Right lobe of liver (tissue), 6 donors: ENCODE measurements around the gene TIAM2. TPM values are rescaled to one million over a fixed set of nuclear protein-coding genes. Genes with fewer than 3 reads are reported as not detected.

ENCODE experiments used
- ATAC-seq, 4 donors: fragments of 200-7000 bp; cut with Tn5 transposase; one replicate each; pipeline ENCODE4 v1.9.1; 2020; ENCODE audit warnings: mild to moderate bottlenecking in 4 of 4, moderate library complexity in 4 of 4
- DNase-seq, 3 donors: peaks; one replicate each; pipeline ENCODE4 v3.0.0-alpha.2; 2020
- H3K27ac ChIP-seq, 3 donors: fragments of 200-600 bp; one replicate each; pipeline ENCODE4 v1.8.0; 2022
- H3K27me3 ChIP-seq, 2 donors: fragments of 200-600 bp; one replicate each; pipeline ENCODE4 v1.8.0; 2022
- H3K36me3 ChIP-seq, 4 donors: fragments of 200-600 bp; sonication (generic) in 1 of 4; one replicate each; pipeline versions ENCODE4 v1.5.1 to v1.8.0; 2017 to 2022; ENCODE audit warnings: control low read depth in 1 of 4
- H3K4me1 ChIP-seq, 4 donors: fragments of 200-600 bp; sonication (generic) in 1 of 4; one replicate each; pipeline versions ENCODE4 v1.5.1 to v1.8.0; 2017 to 2022; ENCODE audit warnings: control low read depth in 1 of 4
- H3K4me3 ChIP-seq, 3 donors: fragments of 200-600 bp; one replicate each; pipeline ENCODE4 v1.8.0; 2022
- H3K9me3 ChIP-seq, 4 donors: fragments of 200-600 bp; sonication (generic) in 1 of 4; one replicate each; pipeline versions ENCODE4 v1.5.1 to v1.8.0; 2017 to 2022; ENCODE audit warnings: control low read depth in 1 of 4
- CTCF ChIP-seq, 4 donors: fragments of 200-600 bp in 3 of 4; fragments of 450-650 bp in 1 of 4; IDR thresholded peaks; one replicate each; pipeline versions ENCODE4 v1.5.1 to v1.8.0; 2016 to 2022; ENCODE audit warnings: antibody characterized with exemption in 4 of 4, mild to moderate bottlenecking in 2 of 4
- POLR2A ChIP-seq: fragments of 450-650 bp; IDR thresholded peaks from one replicate; pipeline ENCODE4 v1.6.1; 2017; ENCODE audit warnings: antibody characterized with exemption, mild to moderate bottlenecking
- WGBS: methylation state at CpG from one replicate; pipeline ENCODE4 v1.1.6; 2018; ENCODE audit warnings: low coverage, low lambda C conversion rate; ENCODE audit not compliant: insufficient coverage; ENCODE audit errors: missing lambda C conversion rate; 5-methylcytosine and 5-hydroxymethylcytosine counted together
- intact Hi-C, 2 donors: fragments of 100-400 bp; cut with DNase I; formaldehyde crosslinking; loops; one replicate each; pipeline versions ENCODE4 v1.11.2 to v1.14.1; 2022
- total RNA-seq, 6 experiments: library from RNA; depleted of rRNA in 2 of 6; stranded (reverse); fragments of >200 nt in 2 of 6; fragmentation: NEBNext Ultra II Directional in 3 of 6; extraction: Animal tissue kit (Norgen Biotek cat#: 25700) in 3 of 6; gene quantifications; one replicate each; pipeline versions ENCODE4 v1.1.0 to v1.2.4, GENCODE V29; 2016 to 2023
- donor health status: DM: no; HTN: yes; CAD: no.
- donor health status: DM: no; HTN: no; CAD: no.
- donor health status: DM: no; HTN: no; CAD: no.
- donor health status: DM: no; HTN: yes; CAD: no.
- donor health status: DM: no; HTN: yes; CAD: no.

TIAM2 gene
- total RNA-seq, 6 experiments from 2014 or later: 1.3 to 4.4 (median 1.7) TPM

DNA sequence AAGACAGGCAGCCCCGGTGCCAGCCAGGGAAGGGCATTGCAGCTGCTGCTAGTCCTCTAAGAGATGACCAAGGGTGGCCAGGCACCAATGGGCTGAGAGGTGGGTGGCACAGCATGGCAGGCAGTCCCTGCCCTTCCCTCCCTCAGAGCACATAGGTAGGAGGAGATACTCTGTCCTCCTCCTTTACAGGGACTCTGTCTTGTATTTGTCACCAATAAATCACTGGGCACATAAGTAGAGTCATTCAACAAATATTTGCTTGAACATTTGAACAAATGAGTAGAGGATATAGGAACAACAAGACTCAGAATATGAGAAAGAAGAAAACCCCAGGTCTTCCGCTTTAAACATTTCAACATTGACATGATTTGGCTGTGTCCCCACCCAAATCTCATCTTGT, 199.3 kb downstream of the TIAM2 start:
- ATAC-seq (no peak), DNase-seq (no peak)
- no peaks in the 10 kb centered on the region for H3K4me1 ChIP-seq
- no peaks in the 10 kb centered on the region for H3K36me3 ChIP-seq
- no peak overlapping the region for H3K27ac ChIP-seq
- 100% methylated on average over 1 of the region's 2 CpGs for WGBS
- TF ChIP-seq CTCF (IDR thresholded peaks at IDR 0.05): no peak
- no peak for TF ChIP-seq POLR2A
- no peaks in the 10 kb centered on the region for H3K27me3 ChIP-seq
- intact Hi-C loops: no loop called here
- no peaks in the 10 kb centered on the region for H3K9me3 ChIP-seq
- no peak overlapping the region for H3K4me3 ChIP-seq

- TF ChIP-seq POLR2A: no peak
- TF ChIP-seq CTCF (IDR thresholded peaks at IDR 0.05): no peak
- WGBS: 65% methylated on average over 4 of the region's 7 CpGs
- DNase-seq (no peak), ATAC-seq (no peak)
- H3K27ac ChIP-seq: no peak overlapping the region
- H3K9me3 ChIP-seq: no peaks in the 10 kb centered on the region
- intact Hi-C loops: no loop called here
- H3K36me3 ChIP-seq: no peaks in the 10 kb centered on the region
- H3K27me3 ChIP-seq: no peaks in the 10 kb centered on the region
- no peaks in the 10 kb centered on the region for H3K4me1 ChIP-seq
- no peak overlapping the region for H3K4me3 ChIP-seq
Measured at GRCh38 chr6:155195903-155196302, 200.8 kb downstream of the TIAM2 start.

DNA sequence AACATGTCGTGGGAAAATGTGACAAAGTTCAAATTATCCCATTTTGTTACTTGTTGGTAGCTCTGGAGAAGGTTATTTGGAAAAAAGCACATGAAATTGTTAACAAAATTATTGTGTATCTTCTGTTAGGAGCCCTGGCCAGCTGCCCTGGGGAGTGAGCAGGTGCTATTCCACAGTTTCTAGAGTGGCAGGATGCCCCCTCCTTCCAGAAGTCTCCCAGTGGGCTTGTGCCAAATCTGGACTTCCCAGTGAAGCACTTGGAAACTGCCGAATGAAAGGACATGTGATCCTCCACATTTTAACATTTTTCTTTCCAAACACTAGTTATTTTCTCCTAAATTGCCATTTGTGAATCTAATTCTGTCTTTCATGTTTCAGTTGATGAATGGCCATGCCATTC, 201.8 kb downstream of the TIAM2 start:
- Histone ChIP-seq H3K9me3 (no peaks in the 10 kb centered on the region), H3K36me3 (no peaks in the 10 kb centered on the region), H3K27me3 (no peaks in the 10 kb centered on the region), H3K4me3 (no peak overlapping the region), H3K4me1 (no peaks in the 10 kb centered on the region), H3K27ac (no peak overlapping the region)
- DNase-seq: no peak
- WGBS: 33% methylated on average over 2 of the region's 2 CpGs
- no peak for ATAC-seq
- TF ChIP-seq POLR2A (no peak), CTCF (IDR thresholded peaks at IDR 0.05) (no peak)
- intact Hi-C loops: no loop called here

DNA sequence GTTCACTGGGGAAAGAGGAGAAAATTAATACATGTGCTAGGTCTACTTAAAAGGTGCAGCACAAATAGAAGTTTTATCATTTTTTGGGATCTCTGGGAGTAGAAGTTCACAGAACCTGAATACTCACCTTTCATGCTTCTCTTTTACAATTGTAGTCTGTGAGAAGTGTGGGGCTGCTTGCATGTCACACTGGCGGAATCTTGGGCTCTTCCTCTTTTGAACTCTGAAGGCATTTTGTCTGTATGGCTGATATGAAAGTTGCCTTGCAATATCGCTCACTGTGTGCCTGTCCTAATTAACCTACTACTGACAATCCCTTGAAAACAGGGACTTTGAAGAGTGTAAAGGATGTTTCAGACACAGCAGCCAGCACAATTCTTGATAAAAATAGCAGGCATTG, 202.8 kb downstream of the TIAM2 start:
- 80% methylated on average over 2 of the region's 2 CpGs for WGBS
- Histone ChIP-seq H3K27me3 (no peaks in the 10 kb centered on the region), H3K27ac (no peak overlapping the region), H3K4me3 (no peak overlapping the region), H3K4me1 (no peaks in the 10 kb centered on the region), H3K9me3 (no peaks in the 10 kb centered on the region), H3K36me3 (no peaks in the 10 kb centered on the region)
- intact Hi-C loops: no loop called here
- DNase-seq: no peak
- no peak for TF ChIP-seq CTCF (IDR thresholded peaks at IDR 0.05)
- no peak for TF ChIP-seq POLR2A
- no peak for ATAC-seq

- Histone ChIP-seq H3K9me3 (no peaks in the 10 kb centered on the region), H3K27ac (no peak overlapping the region), H3K4me1 (no peaks in the 10 kb centered on the region), H3K36me3 (no peaks in the 10 kb centered on the region), H3K27me3 (no peaks in the 10 kb centered on the region), H3K4me3 (no peak overlapping the region)
- intact Hi-C loops: no loop called here
- WGBS: 55% methylated on average over 2 of the region's 2 CpGs
- ATAC-seq (no peak), DNase-seq (no peak)
- no peak for TF ChIP-seq POLR2A
- TF ChIP-seq CTCF (IDR thresholded peaks at IDR 0.05): no peak
Measured at GRCh38 chr6:155200012-155200411, 204.9 kb downstream of the TIAM2 start.
